NCI-H524 (cell line): Measurements from ENCODE around the gene PPP1CA.

ENCODE experiments used
- DNase-seq, 2 experiments: peaks; one replicate each; lab custom pipeline; 2025; lab: John Stamatoyannopoulos, UW

PPP1CA gene

DNA sequence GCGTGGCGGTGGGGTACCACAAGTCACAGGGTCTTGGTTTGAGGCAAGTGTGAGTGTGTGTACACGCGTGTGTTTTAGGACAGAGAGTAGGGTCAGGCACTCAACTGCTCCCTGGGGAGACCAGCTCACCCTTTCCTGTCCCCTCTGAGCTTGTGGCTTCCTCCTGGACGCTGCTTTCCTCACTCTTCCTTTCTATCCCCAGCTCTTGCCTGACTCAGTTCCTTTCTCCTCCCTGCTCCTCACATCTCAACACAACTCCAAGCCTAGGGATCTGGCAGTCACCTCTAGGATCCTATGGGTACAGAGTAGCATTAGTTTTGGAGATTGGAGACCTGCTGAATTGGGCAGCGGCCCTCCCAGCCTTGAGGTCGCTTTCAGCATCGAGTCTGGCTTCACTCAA lies 32.4 kb downstream of the PPP1CA start:
- no peak for DNase-seq

GRCh38 chr11:67368621-67369020 lies 33.0 kb downstream of the PPP1CA start:
- no peak for DNase-seq

DNA sequence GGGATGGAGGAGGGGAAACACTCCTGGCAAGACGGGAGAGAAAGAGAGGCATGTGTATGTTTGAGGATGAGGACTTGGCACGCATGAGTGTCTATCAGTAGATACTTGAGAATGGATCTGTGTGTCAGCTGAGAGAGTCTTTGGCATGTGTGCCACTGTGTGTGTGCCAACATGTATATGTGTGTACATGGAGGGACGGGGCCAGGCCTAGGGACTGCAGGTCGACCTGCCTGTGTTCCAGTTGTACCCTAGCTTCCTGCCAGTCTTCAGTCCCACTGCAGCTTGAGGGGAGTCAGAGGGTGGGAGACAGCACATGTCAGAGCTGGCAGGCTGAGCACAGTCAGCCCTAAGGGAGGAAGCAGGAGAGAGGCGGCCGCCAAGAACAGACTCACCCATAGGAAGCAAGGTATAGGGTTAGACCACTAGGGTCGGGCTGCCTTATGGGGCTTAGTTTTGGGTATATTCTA lies 33.9 kb downstream of the PPP1CA start:
- DNase-seq, result peak in 1 of 2 experiments; percentile 50

DNA sequence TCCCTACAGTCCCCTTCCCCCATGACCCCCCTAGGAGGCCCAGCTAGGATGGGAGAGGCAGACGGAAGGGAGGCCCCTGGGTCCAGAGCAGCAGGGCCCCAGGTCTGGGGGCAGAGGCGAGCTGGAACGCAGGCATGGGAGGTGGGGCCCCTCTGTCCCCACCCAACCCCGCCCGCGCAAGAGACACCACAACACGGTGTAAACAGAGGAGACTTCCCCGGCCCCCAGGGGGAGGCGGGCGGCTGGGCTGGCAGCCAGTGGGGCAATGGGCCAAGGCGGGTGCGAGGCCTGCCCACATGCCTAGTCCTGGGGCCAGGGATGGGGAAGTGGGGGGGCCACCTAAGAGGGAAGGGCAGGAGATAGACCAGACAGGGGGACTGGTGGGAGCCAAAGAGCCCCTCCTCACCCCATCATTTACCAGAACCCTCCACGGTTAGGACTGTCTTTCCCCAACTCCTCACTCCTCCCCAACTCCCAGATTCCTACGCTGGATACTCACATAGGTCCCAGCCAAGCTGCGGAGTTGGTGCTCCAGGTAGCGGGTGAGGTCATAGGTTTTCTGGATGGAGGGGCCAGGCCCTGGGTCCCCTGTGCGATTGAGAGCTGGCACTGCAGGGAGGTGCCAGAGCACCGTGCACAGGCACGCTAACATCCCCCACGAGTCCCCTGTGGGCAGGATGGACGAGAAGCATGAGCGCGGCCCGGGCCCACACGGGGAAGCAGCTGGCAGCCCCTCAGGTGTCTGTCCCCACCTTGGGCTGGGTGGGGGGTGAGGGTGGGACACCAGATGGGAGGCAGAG lies 34.5 kb downstream of the PPP1CA start:
- no peak for DNase-seq

- no peak for DNase-seq
Measured at GRCh38 chr11:67366546-67366945, 35.1 kb downstream of the PPP1CA start.

DNA sequence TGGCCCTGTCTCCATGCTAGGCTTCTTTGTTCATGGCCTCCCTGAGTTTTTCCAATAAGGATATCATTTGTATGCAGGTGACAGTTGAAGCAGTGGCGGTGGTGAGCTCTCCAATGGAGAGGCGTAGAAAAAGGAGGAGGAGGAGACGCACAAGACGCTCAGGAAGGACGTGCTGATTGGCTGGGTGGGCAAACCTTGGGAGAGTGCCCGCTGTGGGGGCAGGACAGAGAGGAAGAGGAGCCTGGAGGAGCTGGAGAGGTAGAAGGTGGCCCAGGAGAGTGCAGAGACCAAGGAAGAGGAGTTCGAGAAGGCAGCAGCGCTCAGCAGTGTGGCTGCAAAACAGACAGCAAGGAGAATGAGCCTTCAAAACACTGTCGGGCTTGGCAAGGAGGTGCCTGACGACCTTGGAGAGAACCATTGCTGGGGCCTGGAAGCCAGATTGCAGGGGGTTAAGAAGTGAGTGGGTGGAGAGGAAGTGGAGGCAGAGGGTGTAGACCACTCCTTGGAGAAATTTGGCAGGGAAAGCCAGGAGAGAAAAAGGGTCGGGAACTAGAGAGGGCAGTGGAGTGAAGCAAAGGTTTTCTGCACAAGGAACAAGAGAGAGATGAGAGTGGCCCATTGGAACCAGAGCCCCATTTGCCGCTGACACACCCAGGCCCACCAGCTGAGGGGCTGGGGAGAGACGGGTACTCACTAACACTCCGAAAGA lies 35.8 kb downstream of the PPP1CA start:
- no peak for DNase-seq

GRCh38 chr11:67364783-67365722 lies 36.6 kb downstream of the PPP1CA start:
- DNase-seq, result no peak

DNA sequence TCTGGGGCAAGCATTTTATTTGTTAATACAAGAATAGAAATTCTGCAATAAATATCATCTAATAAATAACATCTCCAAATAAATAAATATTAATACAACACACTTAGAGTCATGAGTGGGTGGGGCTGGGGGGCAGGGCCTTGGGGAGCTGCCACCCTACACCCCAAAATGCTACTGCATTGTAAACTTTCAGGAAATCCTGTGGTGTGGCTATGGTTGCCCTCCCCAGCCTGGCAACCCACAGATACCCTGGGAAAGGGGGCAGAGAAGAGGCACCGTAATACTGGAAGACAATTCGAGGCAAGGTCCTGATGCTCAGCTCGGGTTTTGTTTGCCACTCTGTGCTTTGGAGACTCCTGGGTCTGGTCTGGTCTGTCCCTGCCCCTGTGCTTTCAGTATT lies 37.5 kb downstream of the PPP1CA start:
- no peak for DNase-seq

DNA sequence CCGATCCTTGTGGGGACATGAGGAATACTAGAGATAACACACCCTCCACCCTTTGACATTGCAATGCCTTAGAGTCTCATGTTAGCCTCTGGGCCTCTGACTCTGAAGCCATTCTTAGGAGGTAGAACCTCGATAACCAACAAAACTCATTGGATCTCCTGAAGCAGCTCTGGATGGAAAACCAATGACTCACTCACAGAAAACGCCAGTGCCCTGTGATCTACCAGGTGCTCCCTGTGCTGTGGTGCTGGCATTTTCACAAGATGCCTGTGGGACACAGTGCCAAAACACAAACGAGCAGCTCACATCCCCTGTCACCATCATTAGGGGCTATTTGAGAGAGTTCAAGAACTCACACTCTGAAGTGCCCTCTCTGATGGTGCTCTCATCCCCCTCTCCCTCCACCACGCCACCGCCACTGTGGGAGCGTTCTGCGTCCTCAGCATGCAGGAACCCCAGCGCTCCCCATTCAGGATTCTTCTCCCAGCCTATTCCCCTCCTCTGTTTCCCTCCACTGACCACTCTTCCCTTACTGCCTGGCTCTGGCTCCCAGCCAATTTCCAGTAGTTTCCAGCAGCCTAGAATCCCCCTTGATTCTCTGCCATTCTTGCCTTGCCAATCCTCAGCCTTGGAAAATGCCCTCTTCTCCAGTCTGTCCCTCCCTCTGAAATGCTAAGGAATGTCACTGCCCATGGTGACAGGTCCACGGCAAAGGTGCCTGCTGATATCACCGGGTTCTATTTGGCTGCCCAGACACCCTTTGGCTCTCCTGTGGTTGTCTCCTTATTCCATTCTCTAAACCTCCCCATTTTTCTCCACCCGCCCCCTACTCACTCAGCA lies 43.6 kb downstream of the PPP1CA start:
- DNase-seq, result no peak

DNA sequence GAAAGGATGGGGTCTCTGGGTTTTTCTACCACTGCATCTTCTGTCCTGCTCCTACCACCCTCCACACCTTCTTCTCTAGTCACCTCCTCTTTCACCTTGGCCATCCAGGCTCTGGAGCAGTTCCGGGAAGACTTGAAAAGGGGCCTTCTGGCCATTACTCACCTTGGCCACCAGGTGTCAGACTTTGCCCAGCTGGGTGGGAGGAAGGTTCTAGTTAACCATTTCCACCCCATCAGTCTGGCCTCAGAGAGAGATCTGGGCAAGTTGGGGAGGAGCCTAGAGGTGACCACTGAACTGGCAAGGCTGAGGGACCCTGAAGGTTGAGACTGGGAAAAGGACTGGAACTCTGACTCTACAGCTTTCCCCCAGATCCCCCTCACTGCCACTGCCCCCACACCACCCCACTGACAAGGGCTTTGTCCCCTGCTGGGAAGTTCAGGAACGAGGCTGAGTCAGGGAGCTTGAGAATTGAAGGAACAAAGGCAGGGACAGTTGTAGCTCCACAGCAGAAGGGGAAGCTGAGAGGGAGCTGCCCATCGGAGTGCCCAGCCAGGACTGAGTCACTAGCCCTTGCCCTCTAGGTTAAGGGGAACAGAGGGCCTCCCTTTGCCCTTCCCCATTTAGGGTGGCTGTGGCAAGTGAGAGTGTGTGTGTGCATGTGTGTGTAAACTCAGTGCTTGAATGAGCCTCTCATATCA lies 44.6 kb downstream of the PPP1CA start:
- DNase-seq, result peak in 1 of 2 experiments; percentile 51

GRCh38 chr11:67356387-67356863 lies 45.2 kb downstream of the PPP1CA start:
- DNase-seq, result no peak

GRCh38 chr11:67355794-67356386 lies 45.8 kb downstream of the PPP1CA start:
- DNase-seq, result no peak

DNA sequence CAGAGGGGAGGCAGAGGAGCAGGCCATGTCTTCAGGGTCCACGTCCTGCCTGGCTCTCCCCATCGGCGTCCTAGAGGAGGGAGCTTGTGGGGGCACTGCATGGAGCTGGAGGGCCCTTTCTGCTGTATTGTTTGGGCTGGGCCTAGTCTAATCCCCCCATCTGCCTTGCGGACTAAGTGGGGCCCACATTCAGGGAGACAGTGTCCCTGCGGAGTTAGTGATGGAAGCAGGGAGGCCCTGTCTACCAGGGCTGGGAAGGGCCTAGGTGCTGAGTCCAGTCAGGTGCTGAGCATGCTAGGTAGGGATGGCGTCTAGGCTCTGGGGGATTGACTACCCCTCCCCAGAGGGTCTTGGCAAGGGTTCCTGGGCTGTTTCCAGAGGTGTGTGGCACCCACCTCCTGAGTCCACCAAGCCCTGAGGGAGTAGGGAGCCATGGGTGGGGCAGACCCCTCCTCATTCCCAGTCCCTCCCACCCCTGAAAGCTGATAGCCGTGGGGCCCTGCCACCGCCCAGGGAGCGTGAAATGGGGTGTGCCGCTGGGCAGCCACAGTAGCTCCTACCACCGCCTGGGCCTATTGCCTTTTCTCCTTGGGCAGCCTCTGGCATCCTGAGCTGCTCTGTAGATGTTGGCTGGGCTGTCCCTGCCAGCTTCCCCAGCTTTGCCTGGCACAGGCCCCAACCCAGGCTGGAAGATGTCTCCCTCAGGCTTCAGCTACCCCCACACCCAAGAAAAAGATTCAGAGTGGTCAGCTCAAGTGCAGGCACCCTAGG lies 46.5 kb downstream of the PPP1CA start:
- no peak for DNase-seq

GRCh38 chr11:67354075-67355022 lies 47.3 kb downstream of the PPP1CA start:
- DNase-seq, result peak in 1 of 2 experiments; percentile 13

DNA sequence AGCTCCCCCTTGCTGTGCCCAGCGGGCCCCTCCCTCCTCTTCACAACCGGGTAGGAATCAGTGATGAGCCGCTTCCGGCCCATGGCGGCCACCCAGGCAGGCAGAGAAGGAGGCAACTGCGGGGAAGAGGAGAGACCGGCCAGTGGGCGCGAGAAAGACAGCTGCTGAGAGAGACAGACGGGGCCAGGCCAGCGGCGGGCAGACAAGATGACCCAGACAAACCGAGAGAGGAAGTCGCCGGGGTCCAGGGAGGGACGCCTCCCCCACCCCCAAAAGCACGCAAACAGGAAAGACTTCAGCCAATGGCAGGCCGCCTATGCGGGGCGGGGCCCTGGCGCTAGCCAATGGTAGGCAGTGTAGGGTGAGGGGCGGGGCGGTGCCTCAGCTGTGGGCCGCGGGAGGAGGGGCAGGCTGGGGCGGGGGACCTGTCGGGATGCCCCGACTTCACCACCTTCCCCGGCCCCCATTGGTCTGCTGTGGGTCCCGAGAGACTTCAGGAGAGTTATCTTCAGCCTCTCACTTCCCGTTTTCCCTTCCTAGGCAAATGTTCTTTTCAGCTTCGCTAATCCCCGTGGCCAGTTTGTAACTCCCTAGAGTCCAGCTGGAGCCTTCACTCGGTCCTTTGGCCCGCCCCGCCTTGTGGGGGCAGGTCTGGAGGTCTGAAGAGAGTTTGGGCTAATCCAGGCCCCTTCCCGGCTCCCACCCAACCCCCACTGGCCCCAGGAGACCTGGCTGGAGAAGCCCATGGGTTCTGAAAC lies 48.2 kb downstream of the PPP1CA start, which contains the start of gene POLD4:
POLD4 (minus strand) TSS at position 230 of the 758 bp plus-strand sequence; CDS start at position 83, 147 bp downstream.
- DNase-seq, result peak; percentile 86 to 89

GRCh38 chr11:67352546-67353316 lies 48.9 kb downstream of the PPP1CA start:
- peak in 1 of 2 experiments; percentile 51 for DNase-seq
